ENCODE results near the gene KIF16B.
"Not testable (repeated sequence)": the region's sequence is repeated elsewhere in the genome, so short reads cannot be mapped to it uniquely, and the experiment has no call there.

Gene KIF16B

GRCh38 chr20:16590041-16590633 lies 16.9 kb upstream of the KIF16B start:
- no peak for DNase-seq

- no peak for DNase-seq
Observed at GRCh38 chr20:16589623-16590022, 16.4 kb upstream of the KIF16B start.

- DNase-seq = no peak
Observed at GRCh38 chr20:16588241-16588640, 15.0 kb upstream of the KIF16B start.

- DNase-seq = no peak
Observed at GRCh38 chr20:16587066-16587465, 13.8 kb upstream of the KIF16B start.

- DNase-seq = no peak
Observed at GRCh38 chr20:16583474-16583873, 10.2 kb upstream of the KIF16B start.

- no peak for DNase-seq
Observed at GRCh38 chr20:16581241-16581640, 8.0 kb upstream of the KIF16B start.

- DNase-seq = no peak
Observed at GRCh38 chr20:16580620-16581019, 7.4 kb upstream of the KIF16B start.

- DNase-seq = peak; percentile 12
Observed at GRCh38 chr20:16580147-16580546, 6.9 kb upstream of the KIF16B start.

GRCh38 chr20:16576219-16576618 lies 3.0 kb upstream of the KIF16B start:
- DNase-seq = no peak

GRCh38 chr20:16575390-16576140 lies 2.3 kb upstream of the KIF16B start:
- no peak for DNase-seq

GRCh38 chr20:16574656-16575355 lies 1.6 kb upstream of the KIF16B start:
- DNase-seq = peak; percentile 54

GRCh38 chr20:16571333-16571732 lies 1.9 kb downstream of the KIF16B start:
- DNase-seq = no peak

- DNase-seq = no peak
Observed at GRCh38 chr20:16569246-16570153, 3.7 kb downstream of the KIF16B start.

GRCh38 chr20:16566080-16566479 lies 7.2 kb downstream of the KIF16B start:
- no peak for DNase-seq

GRCh38 chr20:16564079-16564478 lies 9.2 kb downstream of the KIF16B start:
- not testable (repeated sequence) for DNase-seq

- DNase-seq = no peak
Observed at GRCh38 chr20:16563066-16563806, 10.0 kb downstream of the KIF16B start.

- DNase-seq = no peak
Observed at GRCh38 chr20:16562259-16562658, 11.0 kb downstream of the KIF16B start.

GRCh38 chr20:16560661-16561060 lies 12.6 kb downstream of the KIF16B start:
- DNase-seq = no peak

GRCh38 chr20:16560216-16560615 lies 13.0 kb downstream of the KIF16B start:
- DNase-seq = no peak

GRCh38 chr20:16556301-16556700 lies 16.9 kb downstream of the KIF16B start:
- no peak for DNase-seq

GRCh38 chr20:16555754-16556153 lies 17.5 kb downstream of the KIF16B start:
- DNase-seq = no peak

Data from NCI-H1092 (cell line).